HG02763 (cell line): ENCODE results near the gene ZDHHC7.
A peak's percentile ranks its signal among the peaks of the same experiment; 100 is the strongest.
"Not testable (repeated sequence)": the region's sequence is repeated elsewhere in the genome, so short reads cannot be mapped to it uniquely, and the experiment has no call there.

Source experiments
- ATAC-seq: cut with Tn5 transposase; IDR thresholded peaks from one replicate; pipeline ENCODE4 v1.9.1; 2021; ENCODE audit warnings: mild to moderate bottlenecking, moderate library complexity; ENCODE audit not compliant: unreplicated experiment

The ZDHHC7 gene

GRCh38 chr16:85010931-85011845, at the start of gene ZDHHC7:
TSS of gene ZDHHC7 (minus strand) at chr16:85011535. CDS start at chr16:84990618, 20,917 bp downstream.
- peak; percentile 93 for ATAC-seq

GRCh38 chr16:85058909-85059308, 47.6 kb upstream of the ZDHHC7 start:
- no peak for ATAC-seq

GRCh38 chr16:85057948-85058347, 46.6 kb upstream of the ZDHHC7 start:
- ATAC-seq = no peak

- ATAC-seq = no peak
Measured at GRCh38 chr16:85057212-85057889, 46.0 kb upstream of the ZDHHC7 start.

GRCh38 chr16:85056211-85056748, 44.9 kb upstream of the ZDHHC7 start:
- ATAC-seq = no peak

- peak; percentile 79 for ATAC-seq
Measured at GRCh38 chr16:85055493-85056210, 44.3 kb upstream of the ZDHHC7 start.

GRCh38 chr16:85054948-85055492, 43.7 kb upstream of the ZDHHC7 start:
- no peak for ATAC-seq

- ATAC-seq = not testable (repeated sequence)
Measured at GRCh38 chr16:85054321-85054720, 43.0 kb upstream of the ZDHHC7 start.

GRCh38 chr16:85052536-85052935, 41.2 kb upstream of the ZDHHC7 start:
- no peak for ATAC-seq

- ATAC-seq = no peak
Measured at GRCh38 chr16:85051683-85052082, 40.3 kb upstream of the ZDHHC7 start.

GRCh38 chr16:85051067-85051581, 39.8 kb upstream of the ZDHHC7 start:
- no peak for ATAC-seq

GRCh38 chr16:85049706-85050305, 38.5 kb upstream of the ZDHHC7 start:
- ATAC-seq = no peak

GRCh38 chr16:85048921-85049562, 37.7 kb upstream of the ZDHHC7 start:
- no peak for ATAC-seq

- no peak for ATAC-seq
Measured at GRCh38 chr16:85047867-85048455, 36.6 kb upstream of the ZDHHC7 start.

- ATAC-seq = no peak
Measured at GRCh38 chr16:85046931-85047866, 35.9 kb upstream of the ZDHHC7 start.

- no peak for ATAC-seq
Measured at GRCh38 chr16:85046472-85046916, 35.2 kb upstream of the ZDHHC7 start.

GRCh38 chr16:85045641-85046471, 34.5 kb upstream of the ZDHHC7 start:
- no peak for ATAC-seq
